GM13976 (cell line): ENCODE results near the gene RNU4-1.
"Not testable (repeated sequence)": the region's sequence is repeated elsewhere in the genome, so short reads cannot be mapped to it uniquely, and the experiment has no call there.

Experiments
- DNase-seq: peaks from one replicate; pipeline ENCODE4 v3.0.0; 2012; ENCODE audit warnings: low spot score
- in situ Hi-C: fragments of 300-500 bp; cut with MboI; formaldehyde crosslinking; loops from one replicate; pipeline ENCODE4 v1.12.0; 2022; ENCODE audit warnings: low sequenced_read_pairs, mixed read lengths, inconsistent platforms; ENCODE audit not compliant: unreplicated experiment
- TF ChIP-seq, protein P1 (sequence below): IDR thresholded peaks from 2 replicates; pipeline ENCODE4 v1.5.1; 2012; ENCODE audit warnings: borderline replicate concordance, mild to moderate bottlenecking; ENCODE audit not compliant: insufficient read depth; ENCODE audit errors: extremely low read depth, missing control alignments, control extremely low read depth

The RNU4-1 gene

DNA sequence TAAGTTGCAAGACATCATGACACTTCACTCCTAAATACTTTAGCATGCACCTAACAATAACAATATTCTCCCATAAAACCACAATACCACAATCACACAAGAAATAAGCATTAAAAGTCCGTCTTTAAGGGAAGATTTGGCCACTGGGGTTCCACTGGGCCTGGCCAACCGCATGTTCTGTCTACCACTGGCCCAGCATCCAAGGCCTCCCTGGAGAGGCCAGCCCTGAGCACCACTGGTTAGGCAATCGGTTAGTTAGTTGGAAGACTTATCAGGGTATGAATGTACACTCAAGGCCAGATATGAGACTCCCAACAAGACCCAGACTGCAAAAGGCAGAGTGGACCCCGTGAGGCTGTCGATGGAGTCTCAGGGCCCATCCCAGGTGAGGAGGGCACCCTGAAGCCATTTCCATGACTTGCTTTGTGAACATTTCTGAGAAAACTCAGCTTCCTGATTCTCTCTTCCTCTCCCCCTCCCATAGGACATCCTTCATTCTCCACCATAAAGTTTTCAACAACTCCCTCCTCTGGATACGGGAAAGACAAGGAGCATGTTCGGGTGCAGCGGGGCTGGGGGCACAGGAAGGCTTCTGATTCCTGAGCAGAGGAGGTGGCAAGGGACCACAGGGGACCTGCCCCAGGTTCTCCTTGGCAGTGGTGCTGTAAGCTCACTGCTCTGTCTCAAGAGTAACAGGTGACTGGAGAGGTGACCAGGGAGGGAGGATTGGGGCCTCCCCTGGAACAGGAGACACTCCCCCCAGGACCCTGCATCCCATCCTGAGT lies 33.4 kb downstream of the RNU4-1 start:
- in situ Hi-C loops, result no loop called here
- no peak for DNase-seq
- TF ChIP-seq, protein P1, sequence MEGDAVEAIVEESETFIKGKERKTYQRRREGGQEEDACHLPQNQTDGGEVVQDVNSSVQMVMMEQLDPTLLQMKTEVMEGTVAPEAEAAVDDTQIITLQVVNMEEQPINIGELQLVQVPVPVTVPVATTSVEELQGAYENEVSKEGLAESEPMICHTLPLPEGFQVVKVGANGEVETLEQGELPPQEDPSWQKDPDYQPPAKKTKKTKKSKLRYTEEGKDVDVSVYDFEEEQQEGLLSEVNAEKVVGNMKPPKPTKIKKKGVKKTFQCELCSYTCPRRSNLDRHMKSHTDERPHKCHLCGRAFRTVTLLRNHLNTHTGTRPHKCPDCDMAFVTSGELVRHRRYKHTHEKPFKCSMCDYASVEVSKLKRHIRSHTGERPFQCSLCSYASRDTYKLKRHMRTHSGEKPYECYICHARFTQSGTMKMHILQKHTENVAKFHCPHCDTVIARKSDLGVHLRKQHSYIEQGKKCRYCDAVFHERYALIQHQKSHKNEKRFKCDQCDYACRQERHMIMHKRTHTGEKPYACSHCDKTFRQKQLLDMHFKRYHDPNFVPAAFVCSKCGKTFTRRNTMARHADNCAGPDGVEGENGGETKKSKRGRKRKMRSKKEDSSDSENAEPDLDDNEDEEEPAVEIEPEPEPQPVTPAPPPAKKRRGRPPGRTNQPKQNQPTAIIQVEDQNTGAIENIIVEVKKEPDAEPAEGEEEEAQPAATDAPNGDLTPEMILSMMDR, result no peak

DNA sequence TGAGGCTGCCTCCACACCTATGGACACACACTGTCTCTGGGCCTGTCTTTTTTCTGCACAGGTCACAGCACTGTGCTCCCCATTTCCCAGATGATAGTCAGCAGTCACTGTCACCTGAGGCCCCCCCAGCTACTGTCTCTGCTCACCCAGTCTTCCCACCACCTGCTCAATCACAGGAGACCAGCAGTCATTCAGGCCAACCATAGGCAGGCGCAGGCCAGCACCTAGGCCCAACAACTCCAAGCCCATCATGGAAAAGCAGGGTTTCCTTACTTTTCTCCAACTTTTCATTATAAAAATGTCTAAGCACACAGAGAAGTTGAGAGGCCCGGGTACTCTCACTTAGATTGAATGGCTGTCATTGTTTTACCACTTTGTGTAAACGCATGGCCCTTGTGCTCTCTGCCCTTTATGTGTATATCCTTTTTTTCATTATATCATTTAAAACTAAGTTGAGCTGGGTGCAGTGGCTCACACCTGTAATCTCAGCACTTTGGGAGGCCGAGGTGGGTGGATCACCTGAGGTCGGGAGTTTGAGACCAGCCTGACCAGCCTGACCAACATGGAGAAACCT lies 34.6 kb downstream of the RNU4-1 start:
- TF ChIP-seq, protein P1, result no peak
- in situ Hi-C loops, result no loop called here
- DNase-seq, result no peak

DNA sequence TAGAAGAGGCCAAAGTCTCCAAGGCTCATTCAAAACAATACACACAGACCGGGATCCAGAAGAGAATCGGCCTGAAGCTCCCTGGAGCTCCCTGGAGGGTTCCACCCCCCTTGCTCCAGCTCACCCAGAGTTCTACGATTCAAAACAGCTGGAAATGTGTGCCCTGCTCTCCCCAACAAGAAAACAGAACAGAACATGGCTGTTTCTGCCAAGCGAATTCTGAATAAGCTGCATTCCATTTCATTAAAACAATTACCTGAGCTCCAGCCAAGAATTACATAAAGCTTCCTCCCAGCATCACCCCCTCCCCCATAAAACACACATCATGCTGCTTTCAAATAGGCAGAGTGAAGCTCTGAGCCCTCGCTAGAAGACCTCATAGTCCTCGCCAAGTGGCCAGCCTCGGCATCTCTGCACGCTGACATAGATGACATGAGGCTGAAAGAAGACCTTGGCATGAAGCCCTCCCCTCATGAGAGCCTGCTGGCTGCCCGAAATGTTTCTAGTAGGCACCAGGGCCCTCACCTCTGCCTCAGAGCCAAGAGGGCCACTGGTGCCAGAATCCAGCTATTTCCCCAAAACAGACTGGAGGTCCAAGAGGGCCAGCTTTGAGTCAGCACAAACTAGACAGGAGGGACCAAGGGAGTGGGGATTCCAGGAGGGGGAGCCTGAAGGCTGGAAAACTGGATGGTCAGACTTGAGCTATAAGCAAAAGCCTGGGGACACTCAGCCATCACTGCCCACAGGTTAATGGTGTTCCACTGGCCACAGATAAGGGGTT lies 35.8 kb downstream of the RNU4-1 start:
- TF ChIP-seq, protein P1, result no peak
- DNase-seq, result no peak
- in situ Hi-C loops, result no loop called here

DNA sequence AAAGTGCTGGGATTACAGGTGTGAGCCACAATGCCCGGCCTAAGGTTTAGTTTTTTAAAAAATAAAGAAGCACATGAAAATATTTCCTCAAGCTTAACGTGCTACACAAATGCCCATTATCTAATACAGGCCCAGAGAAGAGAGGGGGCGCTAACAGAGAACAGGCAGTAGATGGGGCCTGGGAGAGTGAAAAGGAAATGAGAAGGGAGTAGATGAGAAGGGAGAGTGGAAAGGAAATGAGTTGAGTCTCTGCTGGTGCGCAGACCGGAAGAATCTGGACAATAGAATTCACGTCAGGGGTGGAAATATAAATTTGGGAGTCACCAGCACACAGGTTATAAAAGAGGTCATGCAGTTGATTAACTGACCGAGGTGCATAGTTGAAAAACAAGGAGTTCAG lies 38.2 kb downstream of the RNU4-1 start:
- in situ Hi-C loops, result no loop called here
- TF ChIP-seq, protein P1, result no peak
- DNase-seq, result no peak

DNA sequence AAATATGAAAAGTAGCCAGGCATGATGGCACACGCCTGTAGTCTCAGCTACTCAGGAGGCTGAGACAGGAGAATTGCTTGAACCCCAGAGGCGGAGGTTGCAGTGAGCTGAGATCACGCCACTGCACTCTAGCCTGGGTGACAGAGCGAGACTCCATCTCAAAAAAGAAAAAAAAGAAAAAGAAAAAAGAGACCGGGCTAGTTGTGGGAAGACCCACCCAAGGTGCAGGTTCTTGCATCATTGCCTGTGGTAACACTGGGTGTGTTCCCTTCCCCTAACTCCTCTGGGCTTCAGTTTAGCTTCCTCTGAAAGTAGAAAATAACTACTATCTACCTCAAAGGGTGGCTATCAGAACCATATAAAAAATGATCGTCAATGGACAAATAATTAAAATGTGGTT lies 39.7 kb downstream of the RNU4-1 start:
- not testable (repeated sequence) for DNase-seq

DNA sequence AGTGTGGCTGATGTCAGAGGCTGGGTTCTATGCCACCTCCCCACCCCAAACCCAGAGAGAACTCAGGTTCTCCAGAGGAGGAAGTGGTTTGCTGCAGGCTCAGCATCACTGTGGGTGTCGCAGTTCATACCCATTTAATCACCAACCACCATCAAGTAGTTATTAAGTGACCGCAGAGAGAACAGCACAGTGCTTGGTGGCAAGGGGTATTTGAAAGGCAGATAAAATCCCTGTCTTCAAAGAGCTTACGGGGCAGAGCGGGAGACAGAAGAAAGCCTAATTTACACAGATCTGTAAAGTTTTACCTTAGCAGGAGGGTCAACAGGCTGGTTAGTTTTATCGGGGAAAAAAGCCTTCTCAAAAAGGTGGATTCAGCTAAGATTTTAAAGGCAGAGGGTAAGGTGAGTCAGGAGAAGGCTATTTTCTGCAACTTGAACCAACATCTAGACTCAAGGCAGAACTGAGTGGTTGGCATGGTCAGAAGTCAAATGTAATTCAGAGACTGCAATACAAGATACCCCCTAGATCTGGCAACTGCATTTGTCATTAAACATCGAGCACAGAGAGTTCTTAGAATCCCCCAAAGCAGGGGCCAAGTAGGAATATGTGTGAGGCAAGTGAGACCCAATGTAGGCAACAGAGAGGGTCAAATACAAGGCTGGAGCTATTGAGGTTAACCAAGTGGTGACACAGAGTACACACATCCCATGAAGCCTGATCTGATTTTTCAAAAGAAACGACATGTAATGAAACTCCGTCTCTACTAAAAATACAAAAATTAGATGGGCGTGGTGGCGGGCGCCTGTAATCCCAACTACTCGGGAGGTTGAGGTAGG lies 40.7 kb downstream of the RNU4-1 start:
- in situ Hi-C loops, result no loop called here
- DNase-seq, result no peak
- TF ChIP-seq, protein P1, result no peak

More for the DNA sequence above, 39.7 kb downstream of the RNU4-1 start:
- in situ Hi-C loops, result not testable (repeated sequence)

DNA sequence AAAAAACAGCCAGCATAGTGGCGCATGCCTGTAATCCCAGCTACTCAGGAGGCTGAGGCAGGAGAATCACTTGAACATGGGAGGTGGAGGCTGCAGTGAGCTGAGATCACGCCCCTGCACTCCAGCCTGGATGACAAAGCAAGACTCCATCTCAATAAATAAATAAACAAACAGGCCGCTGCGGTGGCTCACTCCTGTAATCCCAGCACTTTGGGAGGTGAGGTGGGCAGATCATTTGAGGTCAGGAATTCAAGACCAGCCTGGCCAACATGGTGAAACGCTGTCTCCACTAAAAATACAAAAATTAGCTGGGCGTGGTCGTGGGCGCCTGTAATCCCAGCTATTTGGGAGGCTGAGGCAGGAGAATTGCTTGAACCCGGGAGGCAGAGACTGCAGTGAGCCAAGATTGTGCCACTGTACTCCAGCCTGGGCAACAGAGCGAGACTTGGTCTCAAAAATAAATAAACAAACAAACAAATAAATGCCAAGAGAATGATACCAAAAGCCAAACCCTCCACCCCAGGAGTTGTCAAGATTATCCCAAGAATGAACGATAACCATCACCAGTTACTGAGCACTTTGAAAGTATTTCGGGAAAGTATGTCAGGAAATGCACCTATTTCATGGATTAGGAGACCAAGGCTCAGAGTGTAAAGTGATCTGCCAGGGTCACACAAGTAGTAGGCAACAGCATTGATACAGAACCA lies 41.5 kb downstream of the RNU4-1 start:
- DNase-seq, in situ Hi-C loops: not testable (repeated sequence)
